ENCODE results near the gene SETD9.

GRCh38 chr5:56910210-56910965 lies 992 bp downstream of the SETD9 start:
- no peak for TF ChIP-seq CTCF (conservative IDR thresholded peaks at IDR 0.05; ENCODE audit: low read length)
- no peak for TF ChIP-seq EZH2phosphoT487 (IDR thresholded peaks at IDR 0.05; ENCODE audit: borderline replicate concordance, low read depth, low read length)
